Measurements from ENCODE around the gene WSB2. TPM values are rescaled to one million over a fixed set of nuclear protein-coding genes. Genes with fewer than 3 reads are reported as not detected.

The WSB2 gene
- 119 and 254 TPM in 2 replicates for total RNA-seq

DNA sequence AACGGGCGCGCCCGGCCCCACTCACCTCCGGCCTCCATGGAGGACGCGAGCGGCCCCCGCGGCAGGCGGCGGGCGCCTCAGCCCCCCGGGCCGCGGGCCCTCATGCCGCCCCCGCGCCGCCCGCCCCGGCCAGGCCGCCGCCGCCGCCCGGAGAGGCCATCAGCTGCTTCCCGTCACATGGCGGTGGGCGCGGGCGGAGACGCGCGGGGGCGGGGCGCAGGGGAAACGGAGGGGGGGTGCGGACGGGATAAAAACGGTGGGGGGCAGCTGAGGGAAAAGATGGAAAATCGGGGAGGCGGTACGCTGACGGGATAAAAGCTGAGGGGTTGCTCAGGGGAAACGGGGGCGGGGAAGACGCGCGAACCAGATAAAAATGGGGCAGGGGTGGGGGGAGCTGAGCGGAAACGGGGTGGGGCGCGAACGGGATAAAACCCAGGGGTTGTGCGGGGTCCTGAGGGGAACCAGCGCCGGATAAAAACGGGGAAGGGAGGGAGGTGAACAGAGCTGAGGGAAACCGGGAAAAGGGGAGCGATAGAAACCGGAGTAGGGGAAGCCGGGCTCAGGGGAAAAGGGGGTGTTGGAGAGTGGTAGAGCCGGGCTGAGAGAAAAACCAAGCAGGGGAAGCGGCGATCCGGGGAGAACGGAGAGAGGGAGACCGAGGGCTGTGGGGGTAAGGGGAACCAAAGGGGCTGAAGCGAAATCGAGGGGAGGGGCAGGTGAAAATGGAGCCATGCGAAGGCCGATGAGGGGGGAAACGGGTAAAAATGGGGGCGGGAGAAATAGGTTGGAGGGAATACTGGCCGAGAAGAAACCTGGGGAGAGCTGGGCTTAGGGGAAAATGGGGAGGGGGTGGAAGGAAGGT, at the start of gene WSB2:
Gene WSB2 (minus strand): TSS at position 169 of the 862 bp plus-strand sequence. CDS start 131 bp downstream, at position 38.

GRCh38 chr12:118103601-118104382, 42.8 kb upstream of the WSB2 start, which contains the start of gene VSIG10:
Gene VSIG10 (minus strand): TSS chr12:118104011. CDS start chr12:118103671, 340 bp downstream.

DNA sequence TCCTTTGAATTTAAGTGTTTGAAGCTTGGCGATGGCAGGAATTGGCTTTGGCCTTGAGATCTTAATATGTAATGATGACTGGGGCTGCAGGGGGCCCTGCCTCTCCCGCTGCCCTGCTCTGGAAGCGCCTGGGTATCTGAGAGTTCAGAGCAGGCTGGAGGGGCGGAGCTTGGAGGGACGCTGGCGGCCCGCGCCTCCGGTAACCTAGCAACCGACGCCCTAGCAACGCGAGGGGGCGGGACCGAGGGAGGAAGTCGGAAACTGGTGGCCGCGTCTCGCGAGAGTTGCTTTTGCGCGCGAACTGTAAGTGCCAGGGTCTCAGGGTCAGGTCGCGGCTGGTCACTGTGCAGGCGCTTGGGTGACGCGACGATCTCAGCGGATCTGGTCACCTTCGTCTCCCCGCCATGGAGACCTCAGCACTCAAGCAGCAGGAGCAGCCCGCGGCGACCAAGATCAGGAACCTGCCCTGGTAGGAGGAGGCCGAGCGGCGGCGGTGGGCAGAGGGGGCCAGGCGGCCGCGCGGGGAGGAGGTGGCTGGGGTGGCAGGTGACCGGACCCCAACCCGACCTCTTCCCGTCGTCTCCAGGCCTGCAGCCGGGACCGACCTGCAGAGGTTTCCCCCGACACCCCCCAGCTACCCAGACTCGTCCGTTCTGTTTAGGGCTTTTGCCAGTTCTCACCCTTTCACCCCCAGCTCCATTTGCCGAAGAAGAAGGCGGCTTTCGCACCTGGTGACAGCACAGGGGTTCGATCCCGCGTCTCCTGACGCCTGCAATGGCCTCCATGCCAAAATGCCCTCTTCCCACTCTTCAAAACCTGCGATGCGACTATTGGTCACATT, 44.3 kb downstream of the WSB2 start, which contains the start of gene RFC5:
Gene RFC5 (plus strand): TSS at position 280 of the 841 bp plus-strand sequence. CDS start 125 bp downstream, at position 405.

Other genes with a start within 250 kb of the WSB2 start
- not detected in 2 replicates for gene KSR2, start 92.2 kb downstream of the WSB2 start, total RNA-seq
- gene RFC5, start 44.5 kb downstream of the WSB2 start, total RNA-seq, result 11.3 and 28.8 TPM in 2 replicates
- gene VSIG10, start 42.8 kb upstream of the WSB2 start, total RNA-seq, result 16.3 and 25.3 TPM in 2 replicates
- gene PEBP1, start 74.9 kb upstream of the WSB2 start, total RNA-seq, result 169 and 198 TPM in 2 replicates